Activated effector memory CD4-positive, alpha-beta T cell treated with anti-CD3 and anti-CD28 coated beads, Interleukin-2, amount 50 U/mL, for 16 hours (primary cell): ENCODE results near the gene CARM1.
A peak's percentile ranks its signal among the peaks of the same experiment; 100 is the strongest.

Source experiments
- DNase-seq: peaks from one replicate; pipeline ENCODE4 v3.0.0-alpha.2; 2020

CARM1 gene

DNA sequence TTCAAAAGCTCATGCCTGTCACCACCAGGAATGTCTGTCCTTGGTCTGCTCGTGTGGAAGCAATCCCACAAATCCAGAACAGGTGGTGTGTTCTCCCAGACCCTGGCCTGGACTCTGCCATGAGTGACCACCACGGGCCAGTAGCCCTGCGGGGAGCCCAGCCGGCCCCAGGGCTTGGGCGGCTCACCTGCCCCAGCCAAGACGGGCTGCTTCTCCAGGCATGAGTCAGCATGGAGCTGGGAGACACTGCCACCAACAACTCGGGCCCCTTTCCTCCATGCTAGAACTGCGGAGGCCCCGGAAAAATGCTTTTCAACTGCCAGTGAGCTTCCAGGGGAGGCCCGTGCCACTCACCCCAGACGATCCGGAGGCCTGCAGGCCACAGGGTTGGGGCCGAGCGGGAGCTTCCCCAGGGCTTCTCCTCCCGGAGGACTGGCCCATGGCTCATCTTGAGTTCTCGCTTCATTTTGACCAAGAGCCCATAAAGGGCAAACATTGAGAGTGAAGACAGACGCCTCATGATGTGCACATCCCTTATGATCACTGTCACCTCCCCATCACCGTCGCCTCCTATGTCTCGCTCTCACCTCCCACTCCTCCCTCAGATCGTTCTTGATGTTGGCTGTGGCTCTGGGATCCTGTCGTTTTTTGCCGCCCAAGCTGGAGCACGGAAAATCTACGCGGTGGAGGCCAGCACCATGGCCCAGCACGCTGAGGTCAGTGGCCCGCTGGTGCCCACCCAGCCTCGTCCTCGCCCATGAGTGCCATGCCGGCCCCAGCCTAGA is 40.4 kb downstream of the CARM1 start:
- no peak for DNase-seq

DNA sequence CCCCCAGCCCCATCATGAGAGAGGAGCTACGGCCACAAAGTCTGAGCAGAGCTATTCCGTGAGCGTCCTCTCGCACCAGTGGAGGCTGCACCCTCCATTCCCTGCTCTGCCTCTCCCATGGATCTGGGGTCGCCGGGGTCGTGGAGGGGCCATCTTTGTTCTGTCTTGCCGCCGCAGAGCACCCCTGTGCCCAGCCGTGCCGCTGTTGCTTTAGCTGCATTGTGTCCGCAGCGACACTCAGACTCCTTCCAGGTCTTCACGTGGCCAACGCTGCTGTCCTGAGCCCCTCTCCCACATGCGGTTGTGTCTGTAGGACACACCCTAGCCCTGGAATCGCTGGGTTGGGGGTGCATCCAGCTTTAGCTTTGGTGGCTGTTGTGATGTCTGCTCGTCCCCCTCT is 41.3 kb downstream of the CARM1 start:
- no peak for DNase-seq

DNA sequence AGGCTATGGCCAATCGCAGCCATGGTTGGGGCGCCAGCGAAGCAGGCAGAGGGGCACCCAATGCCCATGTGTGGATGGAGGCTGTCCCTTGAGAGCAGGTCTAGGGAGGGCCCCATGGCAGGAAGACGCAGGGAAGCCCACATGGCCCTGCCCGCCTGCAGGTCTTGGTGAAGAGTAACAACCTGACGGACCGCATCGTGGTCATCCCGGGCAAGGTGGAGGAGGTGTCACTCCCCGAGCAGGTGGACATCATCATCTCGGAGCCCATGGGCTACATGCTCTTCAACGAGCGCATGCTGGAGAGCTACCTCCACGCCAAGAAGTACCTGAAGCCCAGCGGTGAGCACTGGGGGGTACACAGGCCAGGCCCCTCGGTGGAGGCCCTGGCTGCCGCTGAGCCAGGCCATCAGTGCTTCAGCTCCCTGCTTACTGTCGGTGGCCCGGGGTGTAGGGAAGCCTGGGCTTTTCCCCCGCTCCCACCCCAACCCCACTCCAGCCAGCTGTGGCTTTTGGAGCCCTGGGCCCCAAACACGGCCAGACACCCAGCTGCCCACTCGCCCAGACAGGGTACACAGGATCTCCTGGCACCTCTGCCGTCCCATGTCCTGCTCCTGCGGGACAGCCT is 42.5 kb downstream of the CARM1 start:
- DNase-seq: no peak

DNA sequence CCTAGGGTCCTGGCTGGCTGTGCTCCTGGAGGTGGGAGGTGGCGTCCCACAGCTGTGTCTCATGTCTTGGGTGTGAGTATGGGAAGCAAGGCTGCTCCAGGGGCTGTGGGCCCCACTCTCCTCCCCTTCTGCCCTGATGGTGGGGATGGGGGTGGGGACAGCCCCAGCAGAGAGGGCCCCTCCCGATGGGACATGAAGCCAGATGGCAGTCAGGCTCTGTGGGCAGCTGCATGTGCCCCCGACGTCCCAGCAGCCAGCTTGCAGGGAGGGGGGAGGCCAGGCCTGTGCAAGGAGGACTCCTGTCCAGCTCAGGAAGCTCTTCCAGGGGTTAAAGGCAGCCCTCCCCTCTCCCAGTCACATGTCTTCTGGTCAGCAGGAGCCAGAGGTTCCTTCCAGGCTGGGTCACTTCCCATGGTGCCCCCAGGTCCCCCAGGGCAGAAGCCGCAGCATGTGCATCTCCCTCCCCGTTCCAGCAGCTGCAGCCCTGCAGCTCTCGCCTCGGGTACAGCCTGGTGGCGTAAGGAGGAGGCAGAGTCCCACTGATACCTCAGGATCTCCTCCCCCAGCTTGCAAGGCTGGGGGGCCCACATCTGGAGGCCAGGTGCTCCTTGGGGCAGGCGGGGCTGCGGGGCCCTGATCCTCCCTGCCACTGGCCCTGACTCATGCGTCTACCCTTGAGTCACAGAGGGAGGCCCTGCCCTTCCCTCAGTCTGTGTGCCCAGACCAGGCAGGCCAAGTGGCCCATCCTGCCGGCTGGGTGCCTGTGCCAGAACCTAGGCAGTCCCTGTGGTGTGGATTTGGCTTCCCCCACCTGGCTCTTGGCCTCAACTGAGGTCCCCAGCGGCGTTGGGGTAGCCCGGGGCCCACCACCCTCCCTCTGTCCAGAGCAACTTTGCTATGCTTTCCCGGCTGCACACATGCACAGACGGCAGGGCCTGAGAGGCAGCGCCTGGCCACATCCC is 44.1 kb downstream of the CARM1 start:
- no peak for DNase-seq

DNA sequence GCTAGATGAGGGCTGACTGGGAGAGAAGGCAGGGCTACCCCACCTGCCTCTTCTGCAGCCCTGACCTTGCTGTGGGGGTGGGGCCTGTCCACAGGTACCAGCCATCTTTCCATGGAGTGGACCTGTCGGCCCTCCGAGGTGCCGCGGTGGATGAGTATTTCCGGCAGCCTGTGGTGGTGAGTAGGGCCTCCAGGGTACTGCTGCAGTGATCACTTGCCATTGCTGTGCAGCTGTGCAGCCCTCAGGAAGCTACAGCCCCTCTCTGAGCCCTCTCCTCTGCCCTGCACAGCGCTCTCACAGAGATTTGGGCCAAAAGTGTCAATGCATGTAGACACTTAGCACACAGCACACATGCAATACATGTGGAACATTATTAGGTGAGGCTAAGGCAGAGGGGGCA is 45.2 kb downstream of the CARM1 start:
- DNase-seq: no peak

DNA sequence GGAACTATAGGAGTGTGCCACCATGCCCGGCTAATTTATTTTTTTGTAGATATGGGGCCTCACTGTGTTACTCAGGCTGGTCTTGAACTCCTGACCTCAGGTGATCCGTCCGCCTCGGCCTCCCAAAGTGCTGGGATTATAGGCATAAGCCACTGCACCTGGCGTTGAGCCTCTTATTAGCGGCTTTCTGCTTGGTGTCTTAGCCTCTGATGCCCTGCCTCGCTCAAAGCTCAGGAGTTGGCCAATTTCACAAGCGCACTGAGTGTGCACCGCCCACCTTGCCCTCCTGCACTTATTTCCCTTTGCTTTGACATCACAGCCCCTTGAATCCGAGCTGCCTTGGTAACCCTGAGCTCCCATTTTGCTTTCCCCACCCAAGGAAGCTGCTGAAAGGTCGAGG is 47.0 kb downstream of the CARM1 start:
- DNase-seq: no peak

DNA sequence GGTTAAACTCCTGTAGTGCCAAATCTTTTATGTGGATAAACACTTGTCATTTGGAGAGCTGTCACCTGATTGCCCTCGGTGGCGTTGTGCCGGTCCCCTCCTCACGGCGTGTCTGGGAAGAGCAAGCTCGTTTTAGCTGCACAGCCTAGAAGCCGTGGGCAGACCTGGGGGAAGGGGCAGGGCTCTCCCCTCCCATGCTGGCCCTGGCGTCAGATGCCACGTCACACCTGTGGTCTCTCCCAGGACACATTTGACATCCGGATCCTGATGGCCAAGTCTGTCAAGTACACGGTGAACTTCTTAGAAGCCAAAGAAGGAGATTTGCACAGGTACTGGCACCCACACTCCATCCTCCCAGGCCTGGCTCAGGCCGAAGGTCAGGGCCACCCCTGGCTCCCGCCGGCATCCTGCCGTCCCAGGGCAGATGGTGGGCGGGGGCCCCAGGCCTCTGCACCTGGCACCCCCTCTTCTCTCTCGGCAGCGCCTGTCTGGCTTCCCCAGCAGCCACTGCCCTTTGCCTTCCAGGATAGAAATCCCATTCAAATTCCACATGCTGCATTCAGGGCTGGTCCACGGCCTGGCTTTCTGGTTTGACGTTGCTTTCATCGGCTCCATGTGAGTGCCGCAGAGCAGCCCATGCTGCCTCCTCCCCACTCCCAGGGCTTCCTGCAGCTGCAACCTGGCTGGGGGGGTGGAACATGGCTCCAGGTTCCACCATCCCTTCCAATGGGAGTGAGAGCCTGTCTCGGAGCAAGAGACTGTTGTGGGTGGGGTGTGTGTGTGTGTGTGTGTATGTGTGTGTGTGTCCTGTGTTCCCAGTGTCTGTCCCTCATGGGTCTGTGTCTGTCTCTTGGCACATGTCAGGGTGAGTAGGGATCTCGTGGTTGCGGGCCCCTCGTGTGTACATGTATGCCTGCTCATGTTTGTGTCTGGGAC is 48.3 kb downstream of the CARM1 start:
- peak; percentile 53 for DNase-seq

DNA sequence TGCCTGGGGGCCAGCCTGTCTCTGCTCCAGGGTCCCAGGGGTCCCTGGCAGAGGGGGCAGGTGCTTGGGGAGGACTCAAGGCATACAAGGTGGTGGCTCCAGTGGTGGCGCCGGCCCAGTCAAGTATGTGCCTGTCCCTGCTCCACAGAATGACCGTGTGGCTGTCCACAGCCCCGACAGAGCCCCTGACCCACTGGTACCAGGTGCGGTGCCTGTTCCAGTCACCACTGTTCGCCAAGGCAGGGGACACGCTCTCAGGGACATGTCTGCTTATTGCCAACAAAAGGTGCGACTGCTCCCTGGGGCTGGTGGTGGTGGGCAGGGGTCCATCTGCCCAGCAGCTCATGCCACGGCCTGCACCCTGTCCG is 48.9 kb downstream of the CARM1 start:
- DNase-seq: peak; percentile 60

DNA sequence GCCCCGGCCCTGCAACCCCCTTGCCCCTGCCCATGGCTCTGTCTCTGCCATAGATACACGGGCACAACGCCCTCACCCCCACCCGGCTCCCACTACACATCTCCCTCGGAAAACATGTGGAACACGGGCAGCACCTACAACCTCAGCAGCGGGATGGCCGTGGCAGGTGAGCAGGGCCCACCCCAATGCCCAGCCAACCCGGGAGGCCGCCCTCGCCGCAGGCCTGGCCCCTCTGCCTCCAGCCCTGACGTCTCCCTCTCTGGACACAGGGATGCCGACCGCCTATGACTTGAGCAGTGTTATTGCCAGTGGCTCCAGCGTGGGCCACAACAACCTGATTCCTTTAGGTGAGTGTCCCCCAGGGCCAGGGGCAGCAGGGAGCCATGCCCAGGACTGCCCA is 49.4 kb downstream of the CARM1 start:
- peak; percentile 45 for DNase-seq

DNA sequence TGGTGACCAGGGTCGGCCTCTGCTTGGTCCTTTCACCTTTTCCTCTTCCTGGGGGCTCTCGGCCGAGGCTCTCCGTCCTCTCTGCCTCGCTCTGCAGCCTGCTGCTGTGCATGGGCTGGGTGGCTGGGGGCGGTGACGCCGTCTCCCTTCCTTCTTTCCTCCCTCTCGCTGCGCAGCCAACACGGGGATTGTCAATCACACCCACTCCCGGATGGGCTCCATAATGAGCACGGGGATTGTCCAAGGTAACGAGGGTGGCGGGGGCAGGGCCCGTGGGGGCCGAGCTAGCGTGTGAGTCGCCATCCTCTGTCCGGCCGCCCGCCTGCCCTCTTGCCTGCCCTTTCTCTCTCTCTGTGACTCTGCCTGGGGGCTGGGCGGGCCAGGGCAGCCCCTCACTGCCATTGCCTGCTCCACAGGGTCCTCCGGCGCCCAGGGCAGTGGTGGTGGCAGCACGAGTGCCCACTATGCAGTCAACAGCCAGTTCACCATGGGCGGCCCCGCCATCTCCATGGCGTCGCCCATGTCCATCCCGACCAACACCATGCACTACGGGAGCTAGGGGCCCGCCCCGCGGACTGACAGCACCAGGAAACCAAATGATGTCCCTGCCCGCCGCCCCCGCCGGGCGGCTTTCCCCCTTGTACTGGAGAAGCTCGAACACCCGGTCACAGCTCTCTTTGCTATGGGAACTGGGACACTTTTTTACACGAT is 50.0 kb downstream of the CARM1 start:
- DNase-seq: peak; percentile 59

DNA sequence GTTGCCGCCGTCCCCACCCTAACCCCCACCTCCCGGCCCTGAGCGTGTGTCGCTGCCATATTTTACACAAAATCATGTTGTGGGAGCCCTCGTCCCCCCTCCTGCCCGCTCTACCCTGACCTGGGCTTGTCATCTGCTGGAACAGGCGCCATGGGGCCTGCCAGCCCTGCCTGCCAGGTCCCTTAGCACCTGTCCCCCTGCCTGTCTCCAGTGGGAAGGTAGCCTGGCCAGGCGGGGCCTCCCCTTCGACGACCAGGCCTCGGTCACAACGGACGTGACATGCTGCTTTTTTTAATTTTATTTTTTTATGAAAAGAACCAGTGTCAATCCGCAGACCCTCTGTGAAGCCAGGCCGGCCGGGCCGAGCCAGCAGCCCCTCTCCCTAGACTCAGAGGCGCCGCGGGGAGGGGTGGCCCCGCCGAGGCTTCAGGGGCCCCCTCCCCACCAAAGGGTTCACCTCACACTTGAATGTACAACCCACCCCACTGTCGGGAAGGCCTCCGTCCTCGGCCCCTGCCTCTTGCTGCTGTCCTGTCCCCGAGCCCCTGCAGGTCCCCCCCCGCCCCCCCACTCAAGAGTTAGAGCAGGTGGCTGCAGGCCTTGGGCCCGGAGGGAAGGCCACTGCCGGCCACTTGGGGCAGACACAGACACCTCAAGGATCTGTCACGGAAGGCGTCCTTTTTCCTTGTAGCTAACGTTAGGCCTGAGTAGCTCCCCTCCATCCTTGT is 50.7 kb downstream of the CARM1 start:
- DNase-seq: no peak

DNA sequence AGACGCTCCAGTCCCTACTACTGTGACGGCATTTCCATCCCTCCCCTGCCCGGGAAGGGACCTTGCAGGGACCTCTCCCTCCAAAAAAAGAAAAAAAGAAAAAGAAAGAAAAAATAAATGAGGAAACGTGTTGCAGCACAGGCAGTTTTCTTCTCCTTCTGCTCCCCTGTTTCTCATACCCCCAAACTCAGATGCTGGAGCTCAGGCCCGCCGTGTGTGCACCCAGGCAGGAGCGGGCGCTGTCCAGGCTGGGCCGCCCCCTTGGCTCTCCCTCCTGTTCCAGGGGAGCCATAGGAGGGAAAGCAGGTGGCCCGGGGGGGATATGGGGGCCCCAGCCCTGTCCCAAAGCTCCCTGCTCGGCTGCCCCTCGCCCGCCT is 51.3 kb downstream of the CARM1 start:
- no peak for DNase-seq

DNA sequence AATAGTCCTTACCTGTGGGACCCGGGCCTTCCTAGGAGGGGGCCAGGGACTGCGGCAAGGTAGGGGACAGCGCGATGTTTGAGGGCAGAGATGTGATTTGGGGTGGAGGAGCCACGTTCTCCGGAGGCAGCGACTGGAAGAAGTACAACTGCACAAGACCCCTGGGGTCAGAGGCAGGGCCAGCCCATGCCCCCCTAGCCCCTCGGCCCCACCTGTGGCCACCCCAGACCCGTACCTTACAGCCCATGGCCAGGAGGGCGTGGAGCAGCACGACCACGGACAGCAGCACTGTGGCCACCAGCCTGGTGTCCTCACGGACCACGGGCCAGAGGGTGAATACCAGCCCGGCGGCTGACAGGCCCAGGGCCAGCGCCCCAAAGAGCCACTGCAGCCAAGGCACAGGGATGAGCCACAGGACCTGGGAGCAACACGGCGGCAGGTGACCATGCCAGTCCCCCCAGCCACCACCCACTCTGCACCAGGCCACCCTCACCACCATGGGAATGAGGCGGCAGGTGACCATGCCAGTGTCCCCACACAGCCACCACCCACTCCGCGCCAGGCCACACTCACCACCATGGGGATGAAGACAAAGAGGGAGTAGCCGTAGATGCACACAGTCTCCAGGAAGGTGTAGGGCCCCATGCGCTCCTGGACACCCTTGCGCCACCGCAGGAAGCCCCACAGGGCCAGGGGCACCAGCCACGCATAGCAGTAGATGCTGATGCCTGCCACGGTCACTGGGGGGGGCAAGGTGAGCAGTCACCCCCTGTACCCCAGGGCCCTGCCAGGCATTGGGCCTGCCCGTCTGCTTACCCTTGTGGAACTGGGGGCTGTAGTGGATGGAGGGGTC is 52.1 kb downstream of the CARM1 start:
- no peak for DNase-seq

DNA sequence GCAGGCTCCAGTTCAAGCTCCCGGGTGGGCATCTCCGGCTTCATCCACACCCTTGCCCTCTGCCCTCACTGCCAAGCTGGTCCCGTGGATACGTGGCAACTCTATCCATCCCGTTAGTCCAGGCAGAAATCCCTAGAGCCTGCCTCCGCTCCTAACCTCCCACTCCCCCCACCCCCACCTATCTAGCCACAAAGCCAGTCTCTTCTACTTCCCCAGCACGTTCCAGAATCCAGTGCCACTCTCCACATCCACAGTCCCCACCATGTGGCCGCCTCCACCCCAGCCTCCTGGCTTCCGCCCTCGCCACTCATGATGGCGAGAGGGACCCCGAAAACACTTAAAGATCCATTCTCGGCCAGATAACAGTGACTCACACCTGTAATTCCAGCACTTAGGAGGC is 53.2 kb downstream of the CARM1 start:
- no peak for DNase-seq

DNA sequence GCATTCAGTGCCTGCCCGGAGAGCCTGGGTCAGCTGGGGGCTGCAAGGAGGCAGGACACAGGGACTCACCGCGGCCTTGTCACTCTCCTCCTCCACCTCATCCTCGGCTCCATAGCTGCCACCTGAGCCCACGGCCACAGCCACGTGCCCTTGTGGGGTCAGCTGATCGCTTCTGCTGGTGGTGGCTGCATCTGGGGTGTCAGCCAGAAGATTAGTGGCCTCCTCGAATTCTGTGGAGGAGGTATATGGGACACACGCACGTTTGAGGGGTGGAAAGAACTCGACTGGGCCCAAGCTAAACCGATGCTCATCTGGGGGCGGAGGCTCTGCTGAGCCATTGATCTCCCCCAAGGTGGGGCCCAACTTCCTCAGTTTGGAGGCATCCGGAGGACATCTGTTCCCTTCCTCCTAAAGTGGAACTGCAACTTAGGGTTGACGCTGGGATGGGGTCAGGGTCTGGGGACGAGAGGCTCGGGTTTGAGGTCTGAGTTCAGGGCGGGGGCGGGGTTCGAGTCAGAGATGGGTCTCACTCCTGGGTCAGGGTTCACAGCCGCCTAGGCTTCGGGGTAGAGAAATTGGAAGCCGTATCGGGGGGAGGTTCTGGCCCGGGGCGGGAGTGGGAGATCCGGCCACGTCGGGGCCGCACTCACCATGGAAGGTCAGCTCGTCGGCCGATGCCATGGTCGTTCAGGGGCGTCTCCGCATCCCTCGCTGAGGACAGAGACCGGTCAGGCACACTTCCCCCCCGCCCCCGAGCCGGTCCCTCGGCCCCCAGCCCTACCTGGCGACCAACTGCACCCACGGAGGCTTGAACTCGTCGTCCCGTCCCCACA is 56.6 kb downstream of the CARM1 start:
- no peak for DNase-seq

DNA sequence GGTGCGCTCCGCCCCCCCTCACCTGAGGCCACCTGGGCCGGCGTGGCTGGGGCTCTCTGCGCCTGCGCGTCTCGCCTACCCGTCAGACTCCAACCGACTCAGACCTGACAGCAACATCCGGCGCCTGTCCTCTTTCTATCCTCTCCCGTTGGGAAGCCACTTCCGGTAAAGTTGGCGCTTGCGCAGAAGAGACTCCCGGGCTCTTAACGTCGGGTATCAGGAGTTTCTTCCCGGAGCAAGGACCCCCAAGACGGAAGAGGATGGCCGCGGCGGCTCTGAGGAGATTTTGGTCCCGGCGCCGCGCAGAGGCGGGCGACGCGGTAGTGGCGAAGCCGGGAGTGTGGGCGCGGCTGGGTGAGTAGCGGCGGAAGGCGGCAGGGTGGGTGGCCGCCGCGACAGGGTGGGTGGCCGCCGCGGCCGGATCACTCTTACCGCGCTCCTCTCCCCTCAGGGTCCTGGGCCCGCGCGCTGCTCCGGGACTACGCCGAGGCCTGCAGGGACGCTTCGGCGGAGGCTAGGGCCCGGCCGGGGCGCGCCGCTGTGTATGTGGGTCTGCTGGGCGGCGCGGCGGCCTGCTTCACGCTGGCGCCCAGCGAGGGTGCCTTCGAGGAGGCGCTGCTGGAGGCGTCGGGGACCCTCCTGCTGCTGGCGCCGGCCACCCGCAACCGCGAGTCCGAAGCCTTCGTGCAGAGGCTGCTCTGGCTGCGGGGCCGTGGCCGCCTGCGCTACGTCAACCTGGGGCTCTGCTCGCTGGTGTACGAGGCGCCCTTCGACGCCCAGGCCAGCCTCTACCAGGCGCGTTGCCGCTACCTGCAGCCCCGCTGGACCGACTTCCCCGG is 57.4 kb downstream of the CARM1 start, which contains the start of the genes TIMM29 and YIPF2:
Gene TIMM29 (plus strand): TSS at position 249 of the 839 bp plus-strand sequence. CDS start 12 bp downstream, at position 261.
Gene YIPF2 (minus strand): TSS at position 77 of the 839 bp plus-strand sequence. CDS start 229 bp downstream, outside the sequence.
- DNase-seq: peak; percentile 97

DNA sequence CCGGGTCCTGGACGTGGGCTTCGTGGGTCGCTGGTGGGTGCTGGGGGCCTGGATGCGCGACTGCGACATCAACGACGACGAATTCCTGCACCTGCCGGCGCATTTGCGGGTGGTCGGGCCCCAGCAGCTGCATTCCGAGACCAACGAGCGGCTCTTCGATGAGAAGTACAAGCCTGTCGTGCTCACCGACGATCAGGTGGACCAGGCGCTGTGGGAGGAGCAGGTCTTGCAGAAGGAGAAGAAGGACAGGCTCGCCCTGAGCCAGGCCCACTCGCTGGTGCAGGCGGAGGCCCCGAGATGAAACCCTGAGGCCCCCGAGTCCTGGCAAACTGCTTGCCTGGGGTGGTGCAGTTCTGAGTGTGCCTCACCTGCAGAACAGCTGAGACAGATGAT is 58.0 kb downstream of the CARM1 start:
- DNase-seq: no peak
